Stimulated activated CD4-positive, alpha-beta T cell treated with anti-CD3 and anti-CD28 coated beads, Interleukin-4, amount 100 ng/mL, for 48 hours (primary cell): Measurements from ENCODE around the gene NR2F2.

ENCODE experiments used
- DNase-seq, 2 donors: peaks; one replicate each; pipeline ENCODE4 v3.0.0-alpha.2; 2020; ENCODE audit warnings: low read depth in 2 of 2

NR2F2 gene

GRCh38 chr15:96343113-96344059 lies 12.9 kb downstream of the NR2F2 start:
- no peak for DNase-seq

GRCh38 chr15:96344060-96344705 lies 13.7 kb downstream of the NR2F2 start:
- no peak for DNase-seq

- no peak for DNase-seq
These were observed 14.4 kb downstream of the NR2F2 start for GRCh38 chr15:96344706-96345559.

- DNase-seq: no peak
These were observed 15.3 kb downstream of the NR2F2 start for GRCh38 chr15:96345560-96346399.

- no peak for DNase-seq
These were observed 16.0 kb downstream of the NR2F2 start for GRCh38 chr15:96346409-96346970.

GRCh38 chr15:96347181-96348111 lies 16.9 kb downstream of the NR2F2 start:
- DNase-seq: no peak

- no peak for DNase-seq
These were observed 17.9 kb downstream of the NR2F2 start for GRCh38 chr15:96348112-96349027.

- no peak for DNase-seq
These were observed 18.7 kb downstream of the NR2F2 start for GRCh38 chr15:96349034-96349856.

GRCh38 chr15:96349857-96350720 lies 19.6 kb downstream of the NR2F2 start:
- DNase-seq: no peak

- no peak for DNase-seq
These were observed 20.6 kb downstream of the NR2F2 start for GRCh38 chr15:96350934-96351724.

GRCh38 chr15:96351761-96352603 lies 21.5 kb downstream of the NR2F2 start:
- DNase-seq: no peak

- DNase-seq: no peak
These were observed 22.3 kb downstream of the NR2F2 start for GRCh38 chr15:96352604-96353405.

GRCh38 chr15:96353416-96353929 lies 23.0 kb downstream of the NR2F2 start:
- DNase-seq: no peak
